HEK293T (cell line): ENCODE measurements around the gene OR11H7.
A peak's percentile ranks its signal among the peaks of the same experiment; 100 is the strongest.
"Not testable (repeated sequence)": the region's sequence is repeated elsewhere in the genome, so short reads cannot be mapped to it uniquely, and the experiment has no call there.

Experiments
- CTCF ChIA-PET: fragments of 350-600 bp; formaldehyde crosslinking; extraction: SDS; loops from one replicate; lab custom pipeline; 2021; ENCODE audit warnings: antibody characterized with exemption, inconsistent platforms; lab: Yijun Ruan, JAX
- POLR2A ChIA-PET: fragments of 350-600 bp; formaldehyde crosslinking; extraction: SDS; loops from one replicate; lab custom pipeline; 2020; ENCODE audit warnings: antibody characterized with exemption, inconsistent platforms; lab: Yijun Ruan, JAX
- DNase-seq: peaks from one replicate; pipeline ENCODE4 v3.0.0; 2012; ENCODE audit warnings: mixed read lengths; ENCODE audit errors: extremely low spot score
- ARNT ChIP-seq: fragments of 450-650 bp; IDR thresholded peaks from 2 replicates; pipeline ENCODE4 v1.6.1; 2017; ENCODE audit warnings: mild to moderate bottlenecking
- BHLHE40 ChIP-seq: fragments of 450-650 bp; IDR thresholded peaks from 2 replicates; pipeline ENCODE4 v1.6.1; 2016; ENCODE audit warnings: mild to moderate bottlenecking, moderate library complexity, borderline replicate concordance
- CTBP1 ChIP-seq: fragments of 450-650 bp; IDR thresholded peaks from 2 replicates; pipeline ENCODE4 v1.6.1; 2016; ENCODE audit warnings: borderline replicate concordance
- ELF4 ChIP-seq: fragments of 450-650 bp; IDR thresholded peaks from 2 replicates; pipeline ENCODE4 v1.6.1; 2017; ENCODE audit warnings: antibody characterized with exemption
- FOXA1 ChIP-seq: fragments of 450-650 bp; IDR thresholded peaks from 2 replicates; pipeline ENCODE4 v1.6.1; 2016; ENCODE audit warnings: mild to moderate bottlenecking
- FOXK2 ChIP-seq: fragments of 450-650 bp; IDR thresholded peaks from 2 replicates; pipeline ENCODE4 v1.6.1; 2016; ENCODE audit warnings: mild to moderate bottlenecking
- FOXM1 ChIP-seq: fragments of 450-650 bp; IDR thresholded peaks from 2 replicates; pipeline ENCODE4 v1.6.1; 2017; ENCODE audit warnings: mild to moderate bottlenecking, borderline replicate concordance
- HDGF ChIP-seq: fragments of 450-650 bp; IDR thresholded peaks from 2 replicates; pipeline ENCODE4 v1.6.1; 2017; ENCODE audit warnings: antibody characterized with exemption, borderline replicate concordance
- L3MBTL2 ChIP-seq: fragments of 450-650 bp; conservative IDR thresholded peaks from 2 replicates; pipeline ENCODE4 v1.6.1; 2016; ENCODE audit warnings: mild to moderate bottlenecking
- LEF1 ChIP-seq: fragments of 450-650 bp; IDR thresholded peaks from 2 replicates; pipeline ENCODE4 v1.6.1; 2017; ENCODE audit warnings: mild to moderate bottlenecking, borderline replicate concordance
- NFRKB ChIP-seq: fragments of 450-650 bp; IDR thresholded peaks from 2 replicates; pipeline ENCODE4 v1.6.1; 2016; ENCODE audit warnings: mild to moderate bottlenecking, moderate library complexity
- SP1 ChIP-seq: fragments of 450-650 bp; IDR thresholded peaks from 2 replicates; pipeline ENCODE4 v1.6.1; 2017
- SUZ12 ChIP-seq: fragments of 450-650 bp; IDR thresholded peaks from 2 replicates; pipeline ENCODE4 v1.6.1; 2016; ENCODE audit warnings: mild to moderate bottlenecking
- TARDBP ChIP-seq: fragments of 450-650 bp; IDR thresholded peaks from 2 replicates; pipeline ENCODE4 v1.6.1; 2016
- ZNF384 ChIP-seq: fragments of 450-650 bp; IDR thresholded peaks from 2 replicates; pipeline ENCODE4 v1.6.1; 2016
- TF ChIP-seq, protein P1 (sequence below): fragments of 450-650 bp; IDR thresholded peaks from 2 replicates; pipeline ENCODE4 v1.6.1; 2016

OR11H7 gene

DNA sequence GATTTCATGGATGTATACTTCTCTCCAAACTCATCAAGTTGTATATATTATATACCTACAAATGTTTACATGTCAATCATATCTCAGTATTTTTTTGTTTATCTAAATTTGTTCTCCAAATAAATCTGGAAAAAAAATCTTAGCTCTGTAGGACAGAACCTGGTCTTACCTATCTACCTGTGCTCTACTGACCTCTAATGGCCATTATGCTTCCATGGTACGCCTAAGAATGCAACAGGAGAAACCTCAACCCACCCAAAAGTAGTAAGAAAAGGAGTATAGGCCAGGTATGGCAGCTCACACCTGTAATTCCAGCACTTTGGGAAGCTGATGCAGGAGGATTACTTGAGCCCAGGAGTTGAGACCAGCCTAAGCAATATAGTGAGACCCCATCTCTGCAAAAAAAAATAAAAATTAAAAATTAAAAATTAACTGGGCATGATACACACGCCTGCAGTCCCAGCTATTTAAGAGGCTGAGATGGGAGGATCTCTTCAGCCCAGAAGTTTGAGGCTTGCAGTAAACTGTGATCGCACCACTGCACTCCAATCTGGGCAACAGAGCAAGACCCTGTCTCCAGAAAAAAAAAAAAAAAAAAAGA lies 19.0 kb downstream of the OR11H7 start:
- CTCF ChIA-PET: no interaction called here
- DNase-seq: peak; percentile 11
- POLR2A ChIA-PET: no interaction called here
- TF ChIP-seq FOXK2 (no peak), ELF4 (no peak), FOXM1 (no peak), TARDBP (no peak), NFRKB (no peak), FOXA1 (no peak), ARNT (no peak), LEF1 (no peak), ZNF384 (no peak), BHLHE40 (no peak), SUZ12 (no peak), SP1 (no peak), L3MBTL2 (no peak), CTBP1 (no peak), HDGF (no peak)
- TF ChIP-seq, protein P1, sequence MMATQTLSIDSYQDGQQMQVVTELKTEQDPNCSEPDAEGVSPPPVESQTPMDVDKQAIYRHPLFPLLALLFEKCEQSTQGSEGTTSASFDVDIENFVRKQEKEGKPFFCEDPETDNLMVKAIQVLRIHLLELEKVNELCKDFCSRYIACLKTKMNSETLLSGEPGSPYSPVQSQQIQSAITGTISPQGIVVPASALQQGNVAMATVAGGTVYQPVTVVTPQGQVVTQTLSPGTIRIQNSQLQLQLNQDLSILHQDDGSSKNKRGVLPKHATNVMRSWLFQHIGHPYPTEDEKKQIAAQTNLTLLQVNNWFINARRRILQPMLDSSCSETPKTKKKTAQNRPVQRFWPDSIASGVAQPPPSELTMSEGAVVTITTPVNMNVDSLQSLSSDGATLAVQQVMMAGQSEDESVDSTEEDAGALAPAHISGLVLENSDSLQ: no peak

DNA sequence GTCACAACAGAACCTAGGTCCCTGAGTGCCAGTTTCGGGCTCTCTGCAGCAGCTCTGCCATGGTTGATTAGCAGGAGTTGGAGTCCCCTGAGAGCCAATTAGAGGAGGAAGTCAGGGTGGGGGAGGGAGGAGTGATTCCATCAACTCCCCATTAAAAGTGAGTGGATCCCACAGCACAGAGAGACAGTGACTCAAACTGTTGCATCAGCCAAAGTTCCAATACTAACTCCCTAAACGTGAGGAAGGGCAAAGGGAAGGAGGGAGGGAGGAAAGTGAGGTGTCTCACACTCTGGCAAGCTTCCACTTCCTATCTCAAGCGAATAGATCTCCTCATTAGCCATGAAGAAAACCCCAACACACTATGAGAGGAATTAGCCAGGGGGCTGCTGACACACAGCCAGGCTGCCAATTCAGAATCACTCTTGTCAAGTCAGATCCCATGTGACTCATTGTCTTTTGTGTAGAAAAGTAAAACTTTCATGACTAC lies 33.9 kb downstream of the OR11H7 start:
- TF ChIP-seq FOXA1 (no peak), CTBP1 (no peak), TARDBP (no peak)
- ChIA-PET CTCF (no interaction called here), POLR2A (no interaction called here)

DNA sequence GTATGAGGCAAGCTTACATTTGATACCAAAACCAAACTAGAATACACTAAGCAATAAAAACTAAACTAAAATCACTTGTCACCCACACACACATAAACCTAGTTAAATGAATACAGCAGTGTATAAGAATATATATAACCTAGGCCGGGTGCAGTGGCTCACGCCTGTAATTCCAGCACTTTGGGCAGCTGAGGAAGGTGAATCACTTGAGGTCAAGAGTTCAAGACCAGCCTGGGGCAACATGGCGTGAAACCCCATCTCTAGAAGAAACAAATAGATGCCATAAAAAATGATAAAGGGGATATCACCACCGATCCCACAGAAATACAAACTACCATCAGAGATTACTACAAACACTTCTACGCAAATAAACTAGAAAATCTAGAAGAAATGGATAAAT lies 35.6 kb downstream of the OR11H7 start:
- POLR2A ChIA-PET, DNase-seq, CTCF ChIA-PET: not testable (repeated sequence)

More for the DNA sequence above, 33.9 kb downstream of the OR11H7 start:
- DNase-seq: no peak

DNA sequence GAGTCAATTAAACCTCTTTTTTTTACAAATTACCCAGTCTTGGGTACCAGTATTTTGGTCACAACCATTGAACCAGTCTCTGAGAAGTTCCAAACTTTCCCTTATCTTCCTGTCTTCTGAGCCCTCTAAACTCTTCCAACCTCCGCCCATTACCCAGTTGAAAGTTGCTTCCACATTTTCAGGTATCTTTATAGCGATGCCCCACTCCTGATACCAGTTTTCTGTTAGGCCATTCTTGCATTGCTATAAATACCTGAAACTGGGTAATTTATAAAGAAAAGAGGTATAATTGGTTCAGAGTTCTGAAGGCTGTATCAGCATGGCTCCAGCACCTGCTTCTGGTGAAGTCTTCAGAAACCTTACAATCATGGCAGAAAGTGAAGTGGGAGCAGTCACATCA lies 45.3 kb downstream of the OR11H7 start:
- CTCF ChIA-PET: no interaction called here
- no peak for TF ChIP-seq SUZ12
- no peak for TF ChIP-seq ELF4
- TF ChIP-seq ZNF384: no peak
- TF ChIP-seq FOXK2: no peak
- TF ChIP-seq NFRKB: no peak
- no peak for TF ChIP-seq ARNT
- TF ChIP-seq BHLHE40: no peak
- TF ChIP-seq L3MBTL2: no peak
- TF ChIP-seq HDGF: no peak
- TF ChIP-seq, protein P1: no peak
- no peak for TF ChIP-seq FOXM1
- POLR2A ChIA-PET: no interaction called here
- DNase-seq: no peak

DNA sequence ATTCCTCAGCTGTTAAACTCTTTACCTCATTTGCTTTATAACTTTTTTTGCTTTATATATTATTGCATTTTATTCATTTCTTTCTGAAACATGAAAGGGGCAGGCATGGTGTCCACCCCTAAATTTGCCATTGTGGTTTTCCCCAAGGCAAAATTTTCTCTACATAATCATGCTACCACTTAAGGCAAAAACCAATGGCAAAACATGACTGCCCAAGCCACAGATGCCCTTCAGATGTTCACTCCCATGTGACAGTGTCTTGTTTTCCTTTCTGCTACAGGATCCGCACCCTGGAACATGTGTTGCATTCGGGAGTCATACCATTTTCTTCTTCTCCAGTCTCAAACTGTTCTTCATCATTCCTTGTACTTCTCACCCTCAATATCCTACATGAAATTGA lies 48.6 kb downstream of the OR11H7 start:
- DNase-seq: no peak
- POLR2A ChIA-PET: no interaction called here
- CTCF ChIA-PET: no interaction called here
- TF ChIP-seq, protein P1: no peak
- TF ChIP-seq SP1 (no peak), HDGF (no peak), L3MBTL2 (no peak), SUZ12 (no peak), NFRKB (no peak), ZNF384 (no peak), FOXA1 (no peak)

DNA sequence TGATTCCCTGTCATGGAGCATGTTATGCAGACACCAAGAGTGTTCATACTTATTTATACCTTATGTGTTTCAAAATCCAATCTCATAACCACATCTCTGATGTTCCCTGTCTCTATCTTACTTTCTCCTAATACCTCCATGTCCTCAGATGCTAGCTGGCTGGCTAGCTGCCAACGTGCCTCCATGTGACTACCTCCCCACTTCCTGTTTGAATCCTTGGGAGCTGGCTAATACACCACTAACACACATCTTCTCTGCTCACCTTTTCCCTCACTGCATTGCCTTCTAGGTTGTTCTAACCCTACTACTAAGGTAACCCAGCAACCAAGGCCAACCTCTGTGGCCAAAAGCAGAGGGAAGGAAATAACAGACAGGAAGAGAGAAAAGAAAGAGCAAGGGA lies 49.6 kb downstream of the OR11H7 start:
- ChIA-PET CTCF (no interaction called here), POLR2A (no interaction called here)
- no peak for TF ChIP-seq ARNT
- TF ChIP-seq FOXA1: no peak
- no peak for TF ChIP-seq CTBP1
- TF ChIP-seq FOXK2: no peak
- no peak for TF ChIP-seq HDGF
- TF ChIP-seq BHLHE40: no peak
- TF ChIP-seq FOXM1: no peak
- TF ChIP-seq LEF1: no peak
- TF ChIP-seq ZNF384: no peak
- TF ChIP-seq SUZ12: no peak
- no peak for TF ChIP-seq TARDBP
- no peak for TF ChIP-seq ELF4
- TF ChIP-seq, protein P1: no peak
- TF ChIP-seq NFRKB: no peak
- no peak for TF ChIP-seq SP1
- TF ChIP-seq L3MBTL2: no peak
- no peak for DNase-seq

DNA sequence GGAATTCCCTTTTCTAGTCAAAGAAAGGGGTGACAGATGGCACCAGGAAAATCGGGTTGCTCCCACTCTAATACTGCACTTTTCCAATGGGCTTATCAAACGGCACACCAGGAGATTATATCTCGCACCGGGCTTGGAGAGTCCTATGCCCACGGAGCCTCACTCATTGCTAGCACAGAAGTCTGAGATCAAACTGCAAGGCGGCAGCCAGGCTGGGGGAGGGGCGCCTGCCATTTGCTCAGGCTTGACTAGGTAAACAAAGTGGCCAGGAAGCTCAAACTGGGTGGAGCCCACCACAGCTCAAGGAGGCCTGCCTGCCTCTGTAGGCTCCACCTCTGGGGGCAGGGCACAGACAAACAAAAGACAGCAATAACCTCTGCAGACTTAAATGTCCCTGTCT lies 51.5 kb downstream of the OR11H7 start:
- DNase-seq, CTCF ChIA-PET, POLR2A ChIA-PET: not testable (repeated sequence)
